Gastroesophageal sphincter (tissue), 3 donors: ENCODE measurements around the gene CSHL1.

ENCODE experiments used
- POLR2A ChIP-seq, 2 donors: fragments of 450-650 bp; IDR thresholded peaks; one replicate each; pipeline ENCODE4 v1.6.1; 2017; ENCODE audit warnings: antibody characterized with exemption in 2 of 2, mild to moderate bottlenecking in 2 of 2, moderate library complexity in 1 of 2
- POLR2AphosphoS5 ChIP-seq: sonication (generic); formaldehyde crosslinking; IDR thresholded peaks from one replicate; pipeline ENCODE4 v1.6.1; 2017; ENCODE audit warnings: antibody characterized with exemption
- TF ChIP-seq, protein P1 (sequence below), 4 experiments: fragments of 200-600 bp in 2 of 4; fragments of 450-650 bp in 2 of 4; sonication (generic) in 1 of 4; IDR thresholded peaks; one replicate each; pipeline ENCODE4 v1.5.1; 2017 to 2019; ENCODE audit warnings: antibody characterized with exemption in 4 of 4, mild to moderate bottlenecking in 2 of 4, moderate library complexity in 2 of 4

DNA sequence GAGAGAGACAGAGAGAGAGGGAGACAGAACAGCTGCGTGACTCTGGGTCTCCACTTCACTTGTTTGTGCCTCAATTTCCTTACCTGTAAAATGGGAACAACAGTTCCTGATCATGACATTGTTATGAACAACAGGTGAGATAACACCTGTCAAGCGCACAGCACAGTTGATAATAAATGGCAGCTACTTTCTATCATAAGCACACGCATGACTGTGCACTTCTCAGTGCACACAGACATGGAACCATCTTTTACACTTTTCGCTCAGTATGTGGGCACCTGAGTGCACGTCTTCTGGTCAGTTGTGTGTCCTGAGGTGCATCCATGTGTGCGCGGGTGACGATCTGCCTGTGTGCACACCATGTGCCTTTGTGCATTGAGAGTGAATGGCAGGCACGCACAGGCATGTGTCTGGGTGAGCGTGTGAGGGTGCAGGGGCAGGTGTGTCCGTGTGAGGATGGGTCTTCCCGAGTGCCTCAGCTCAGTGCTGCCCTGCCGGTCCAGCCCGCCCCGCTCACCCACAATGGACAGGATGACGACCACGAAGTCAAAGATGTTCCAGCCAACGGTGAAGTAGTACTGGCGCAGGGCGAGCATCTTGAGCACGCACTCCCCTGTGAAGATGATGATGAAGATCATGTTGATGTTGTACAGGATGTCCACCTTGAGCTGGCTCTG lies 31.4 kb upstream of the CSHL1 start:
- TF ChIP-seq, protein P1, sequence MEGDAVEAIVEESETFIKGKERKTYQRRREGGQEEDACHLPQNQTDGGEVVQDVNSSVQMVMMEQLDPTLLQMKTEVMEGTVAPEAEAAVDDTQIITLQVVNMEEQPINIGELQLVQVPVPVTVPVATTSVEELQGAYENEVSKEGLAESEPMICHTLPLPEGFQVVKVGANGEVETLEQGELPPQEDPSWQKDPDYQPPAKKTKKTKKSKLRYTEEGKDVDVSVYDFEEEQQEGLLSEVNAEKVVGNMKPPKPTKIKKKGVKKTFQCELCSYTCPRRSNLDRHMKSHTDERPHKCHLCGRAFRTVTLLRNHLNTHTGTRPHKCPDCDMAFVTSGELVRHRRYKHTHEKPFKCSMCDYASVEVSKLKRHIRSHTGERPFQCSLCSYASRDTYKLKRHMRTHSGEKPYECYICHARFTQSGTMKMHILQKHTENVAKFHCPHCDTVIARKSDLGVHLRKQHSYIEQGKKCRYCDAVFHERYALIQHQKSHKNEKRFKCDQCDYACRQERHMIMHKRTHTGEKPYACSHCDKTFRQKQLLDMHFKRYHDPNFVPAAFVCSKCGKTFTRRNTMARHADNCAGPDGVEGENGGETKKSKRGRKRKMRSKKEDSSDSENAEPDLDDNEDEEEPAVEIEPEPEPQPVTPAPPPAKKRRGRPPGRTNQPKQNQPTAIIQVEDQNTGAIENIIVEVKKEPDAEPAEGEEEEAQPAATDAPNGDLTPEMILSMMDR (IDR thresholded peaks at IDR 0.05): no peak
- TF ChIP-seq POLR2AphosphoS5: no peak
- no peak for TF ChIP-seq POLR2A (IDR thresholded peaks at IDR 0.05)
